ENCODE results near the gene ZDHHC8.
A peak's percentile ranks its signal among the peaks of the same experiment; 100 is the strongest.
"Not testable (repeated sequence)": the region's sequence is repeated elsewhere in the genome, so short reads cannot be mapped to it uniquely, and the experiment has no call there.

ZDHHC8 gene

DNA sequence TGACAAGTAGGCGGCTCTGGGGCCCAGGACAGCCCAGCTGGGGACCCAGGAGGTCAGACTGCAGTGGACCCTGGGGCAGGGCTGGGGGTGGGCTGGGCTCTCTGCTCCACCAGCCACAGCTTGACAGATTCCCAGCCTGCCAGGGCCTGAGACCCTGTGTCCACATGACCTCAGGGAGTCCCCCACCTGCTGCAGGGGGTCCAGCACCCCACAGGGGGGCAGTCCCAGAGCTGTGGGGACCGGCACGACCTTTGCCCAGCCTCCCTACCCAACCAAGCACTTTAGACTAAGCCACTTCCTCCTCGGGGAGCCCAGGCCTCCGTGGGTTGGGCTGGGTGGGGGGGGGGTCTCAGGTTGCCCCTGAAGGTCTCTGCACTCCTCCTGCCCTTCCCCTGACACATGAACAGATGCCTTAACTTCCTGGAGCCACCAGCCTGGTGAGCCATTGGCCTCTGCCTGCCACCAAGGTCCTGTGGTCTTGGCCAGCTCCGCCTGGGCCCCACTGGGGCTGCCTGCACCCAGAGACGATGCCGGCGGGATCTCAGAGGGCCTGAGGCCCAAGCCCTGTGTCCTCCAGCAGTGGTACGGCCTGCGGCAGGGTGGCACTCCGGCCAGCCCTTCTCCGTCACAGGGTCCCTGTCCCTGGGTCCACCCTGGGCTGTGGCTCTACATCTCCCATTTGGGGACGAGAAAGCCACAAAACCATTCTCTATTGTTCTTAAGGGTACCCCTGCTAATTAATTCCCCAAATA, 15.8 kb downstream of the ZDHHC8 start:
- DNase-seq, result no peak

DNA sequence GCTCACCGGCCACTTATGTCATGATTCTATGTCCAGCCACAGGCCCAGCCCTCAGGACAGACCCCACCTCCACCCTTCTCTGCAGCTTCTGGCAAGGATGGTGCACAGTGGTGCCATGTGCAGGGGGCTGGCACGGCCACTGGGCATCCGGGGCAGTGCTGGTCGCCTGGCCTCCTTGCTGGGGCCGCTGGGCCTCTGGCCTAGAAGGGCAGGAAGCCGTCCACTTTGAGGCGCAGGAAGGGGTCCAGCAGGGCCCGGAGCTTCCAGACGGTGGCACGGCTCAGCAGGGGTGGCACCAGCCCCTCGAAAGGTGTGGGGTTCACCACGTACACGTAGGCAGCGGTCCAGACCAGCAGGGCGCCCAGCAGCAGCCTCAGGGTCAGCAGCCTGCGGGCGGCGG, 16.8 kb downstream of the ZDHHC8 start:
- DNase-seq, result no peak

DNA sequence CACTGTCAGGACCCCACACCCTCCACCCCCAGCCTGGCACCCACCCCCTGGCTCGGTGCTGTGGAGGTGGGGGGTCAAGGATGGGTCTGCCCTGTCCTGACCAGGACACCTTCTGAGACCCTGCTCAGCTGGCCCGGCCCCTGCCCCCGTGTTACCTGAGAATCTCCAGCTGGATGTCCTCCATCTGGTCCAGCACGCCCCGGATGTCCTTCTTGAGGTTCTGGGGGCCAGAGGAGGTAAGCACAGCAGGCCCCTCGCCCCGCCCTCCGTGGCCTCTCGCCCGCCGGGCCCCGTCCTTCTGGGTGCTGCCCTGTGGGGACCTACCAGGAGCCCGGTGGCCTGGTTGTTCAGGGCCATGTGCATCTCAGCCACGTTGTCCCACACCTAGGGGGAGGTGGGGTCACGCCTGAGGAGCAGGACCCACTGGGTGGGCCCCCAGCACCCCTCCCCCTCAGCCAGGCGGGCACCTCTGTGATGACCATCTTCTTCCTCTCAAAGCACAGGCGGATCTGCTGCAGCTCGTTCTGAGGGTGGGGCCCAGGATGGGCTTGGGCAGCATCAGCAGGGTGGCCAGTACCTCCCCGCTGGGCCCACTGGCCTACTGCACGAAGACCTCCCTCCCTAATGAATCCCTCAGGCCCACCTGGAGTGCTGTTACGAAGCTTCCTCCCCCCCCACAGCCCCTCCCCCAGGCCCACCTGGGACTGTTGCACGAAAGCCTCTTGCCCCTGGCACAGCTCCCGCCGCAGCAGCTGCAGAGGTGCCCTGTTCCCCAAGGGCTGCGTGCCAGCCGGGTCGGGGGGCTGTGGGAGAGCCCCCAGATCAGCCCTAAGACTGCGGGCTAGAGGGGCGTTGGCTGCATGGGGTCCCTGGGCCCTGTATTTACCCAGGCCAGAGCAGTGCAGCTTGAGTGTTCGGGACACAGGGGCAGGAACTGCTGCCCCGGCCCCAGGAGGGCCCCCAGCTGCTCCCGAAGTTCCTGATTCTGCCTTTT, 17.9 kb downstream of the ZDHHC8 start:
- DNase-seq, result no peak

GRCh38 chr22:20150381-20151275, 19.0 kb downstream of the ZDHHC8 start, which contains the start of gene CCDC188:
TSS of gene CCDC188 (minus strand) at chr22:20151055. CDS start at chr22:20150986, 69 bp downstream.
- no peak for DNase-seq

DNA sequence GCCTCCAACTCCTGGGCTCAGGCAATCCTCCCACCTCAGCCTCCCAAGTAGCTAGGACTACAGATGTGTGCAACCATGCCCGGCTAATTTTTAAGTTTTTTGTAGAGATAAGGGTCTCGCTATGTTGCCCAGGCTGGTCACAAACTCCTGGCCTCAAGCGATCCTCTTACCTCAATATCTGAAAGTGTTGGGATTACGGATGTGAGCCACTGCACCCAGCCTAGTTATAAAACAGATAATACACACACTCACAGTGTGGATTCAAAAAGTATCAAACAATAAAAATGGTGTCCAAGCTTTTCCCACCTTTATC, 19.6 kb downstream of the ZDHHC8 start:
- DNase-seq, result no peak

GRCh38 chr22:20152464-20152890, 20.9 kb downstream of the ZDHHC8 start:
- no peak for DNase-seq

DNA sequence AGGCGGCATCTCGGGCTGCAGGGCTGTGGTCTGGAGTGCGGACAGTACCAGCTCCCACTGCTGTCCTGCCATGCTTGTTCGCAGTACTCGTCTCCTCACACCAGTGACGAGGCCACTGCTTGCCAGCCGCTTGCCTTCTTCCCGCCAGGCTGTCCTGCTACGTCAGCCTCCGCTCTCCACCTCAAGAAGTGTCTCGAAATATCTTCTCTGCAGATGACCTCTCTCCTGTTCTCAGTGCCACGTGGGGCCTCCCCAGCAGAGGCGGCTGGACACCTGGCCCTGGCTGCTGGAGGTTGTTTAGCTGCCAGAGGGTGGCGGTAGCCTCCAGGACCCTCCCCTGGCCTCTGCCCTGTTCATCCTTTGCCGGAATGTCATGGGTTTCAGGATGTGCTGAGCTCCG, 22.3 kb downstream of the ZDHHC8 start:
- no peak for DNase-seq

GRCh38 chr22:20154602-20155187, 23.1 kb downstream of the ZDHHC8 start:
- DNase-seq, result no peak

DNA sequence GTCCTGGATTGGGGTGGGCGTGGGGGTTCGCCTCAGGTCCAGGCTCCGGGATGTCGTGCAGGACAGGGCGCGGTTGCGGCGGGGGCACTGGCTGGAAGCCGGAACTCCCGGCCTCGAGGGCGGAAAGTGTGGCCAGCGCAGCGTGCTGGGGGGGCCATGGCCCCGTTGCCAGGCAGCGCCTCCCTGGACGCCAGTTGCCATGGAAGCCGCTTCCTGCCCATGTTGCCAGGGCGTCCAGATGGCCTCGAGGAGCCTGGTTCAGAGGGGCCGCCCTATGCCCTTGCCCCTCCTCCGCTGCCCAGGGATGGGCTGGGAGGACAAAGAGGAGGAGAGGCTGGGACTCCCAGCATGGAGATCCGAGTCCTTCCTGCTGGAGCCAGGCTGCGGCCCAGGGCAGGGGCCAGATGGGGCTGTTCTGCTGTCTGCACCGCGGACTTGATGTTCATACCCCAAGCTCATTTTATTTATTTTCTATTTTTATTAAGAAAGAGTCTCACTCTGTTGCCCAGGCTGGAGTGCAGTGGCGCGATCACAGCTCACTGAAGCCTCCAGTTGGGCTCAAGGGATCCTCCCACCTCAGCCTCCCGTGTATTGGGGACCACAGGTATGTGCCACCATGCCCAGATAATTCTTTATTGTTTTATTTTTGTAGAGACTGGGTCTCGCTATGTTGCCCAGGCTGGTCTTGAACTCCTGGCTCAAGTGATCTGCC, 23.9 kb downstream of the ZDHHC8 start:
- DNase-seq, result peak; percentile 15

DNA sequence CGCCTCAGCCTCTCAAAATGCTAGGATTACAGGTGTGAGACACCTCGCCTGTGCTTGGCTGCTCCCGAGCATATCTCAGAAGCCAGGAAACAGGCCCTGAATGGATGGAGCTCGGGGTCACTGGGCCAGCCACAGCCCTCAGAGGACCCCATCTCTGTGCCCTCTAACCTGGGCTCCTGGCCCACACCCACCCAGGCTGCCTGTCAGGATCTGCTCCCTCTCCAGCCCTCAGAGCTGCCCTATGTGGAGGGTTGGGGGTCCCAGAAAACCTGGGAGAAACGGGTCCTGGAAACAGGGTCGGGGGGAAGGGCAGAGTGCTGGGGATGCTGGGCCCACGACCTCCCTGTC, 24.4 kb downstream of the ZDHHC8 start:
- DNase-seq, result no peak

- DNase-seq, result peak; percentile 31
Observed at GRCh38 chr22:20156611-20157429, 25.2 kb downstream of the ZDHHC8 start.

DNA sequence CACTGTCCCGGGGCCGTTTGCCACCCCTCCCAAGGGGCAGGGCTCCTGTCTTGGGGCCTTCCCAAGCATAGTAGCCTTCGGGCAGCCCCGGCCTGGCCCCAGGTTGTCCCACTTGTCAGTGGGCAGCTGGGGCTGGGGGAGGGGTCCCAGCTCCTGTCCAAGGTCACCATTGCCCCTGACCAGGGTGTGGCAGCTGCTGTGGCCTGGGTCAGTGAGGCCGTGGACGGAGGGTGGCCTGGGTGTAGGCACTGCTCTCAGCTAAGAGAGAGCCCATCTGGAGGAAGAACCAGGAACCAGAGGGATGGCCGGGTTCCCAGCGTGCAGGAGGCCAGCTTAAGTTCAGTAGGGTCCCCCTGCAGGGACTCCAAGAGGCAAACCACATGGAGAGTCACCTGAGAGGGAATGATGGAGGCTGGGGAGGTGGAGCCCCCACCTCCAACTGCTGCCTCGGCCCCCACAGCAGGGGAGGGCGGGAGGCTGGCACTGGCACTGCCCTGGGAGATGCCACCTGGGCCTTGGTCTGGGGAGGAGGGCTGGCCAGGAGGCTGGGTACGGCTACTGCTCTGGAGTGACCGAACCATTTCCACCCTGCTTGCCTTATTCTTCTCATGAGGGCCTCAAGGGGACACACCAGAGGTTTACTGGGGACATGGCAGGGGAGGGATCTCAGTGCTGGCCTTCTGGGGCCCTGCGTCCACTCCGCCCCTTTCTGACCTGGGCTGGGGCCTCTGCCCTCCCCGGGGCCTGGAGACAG, 26.0 kb downstream of the ZDHHC8 start:
- DNase-seq, result no peak

DNA sequence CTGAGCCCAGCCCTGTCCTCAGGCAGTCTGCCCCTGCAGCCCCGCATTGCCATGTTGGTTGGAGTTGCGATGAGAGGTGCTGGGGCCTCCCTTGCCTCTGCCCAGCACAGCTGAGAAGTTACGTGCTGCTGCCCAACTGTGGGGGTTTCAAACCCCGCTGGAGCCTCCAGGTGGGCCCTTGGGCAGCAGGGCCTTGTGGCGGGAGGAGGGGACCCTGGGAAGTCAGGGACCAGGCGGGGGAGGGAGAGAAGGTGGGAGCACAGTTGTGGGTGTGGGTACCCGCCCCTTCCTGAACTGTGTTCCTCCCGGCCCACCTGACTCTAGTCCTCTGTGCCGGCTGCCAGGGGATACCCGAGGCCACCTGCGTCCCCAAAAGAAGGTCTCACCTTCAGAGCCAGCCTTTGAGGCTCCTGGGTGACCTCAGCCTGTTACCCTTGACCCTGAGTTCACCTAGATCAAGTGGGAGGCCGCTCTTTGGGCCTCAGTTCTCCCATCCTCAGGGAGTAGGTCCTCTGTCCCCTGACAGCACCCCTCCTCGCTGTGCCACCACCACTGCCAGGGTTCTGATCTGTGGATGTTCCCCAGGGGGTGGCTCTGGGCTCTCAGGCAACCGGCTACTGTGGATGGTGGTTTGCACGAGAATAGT, 26.9 kb downstream of the ZDHHC8 start:
- DNase-seq, result no peak

DNA sequence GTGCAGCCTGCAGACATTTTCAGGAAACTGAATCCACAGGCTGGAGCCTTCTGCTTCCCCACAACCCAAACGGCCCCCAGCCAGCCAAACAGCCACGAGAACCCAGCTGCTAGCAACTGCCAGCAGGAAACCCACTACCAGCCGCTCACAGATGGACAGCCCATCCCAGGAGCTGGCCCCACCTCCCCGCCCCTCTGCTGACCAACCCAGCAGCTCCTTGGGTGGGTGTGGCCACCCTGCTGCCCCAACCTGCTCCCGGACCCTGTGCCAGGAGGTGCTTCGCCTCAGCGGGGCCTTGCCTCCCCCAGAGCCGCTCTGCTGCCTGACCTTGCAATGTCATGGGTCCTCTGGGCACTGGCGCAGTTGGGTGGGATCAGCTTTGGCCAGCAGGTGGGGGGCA, 27.5 kb downstream of the ZDHHC8 start:
- no peak for DNase-seq

- not testable (repeated sequence) for DNase-seq
Observed at GRCh38 chr22:20159531-20159930, 27.9 kb downstream of the ZDHHC8 start.

- no peak for DNase-seq
Observed at GRCh38 chr22:20160041-20160440, 28.4 kb downstream of the ZDHHC8 start.

DNA sequence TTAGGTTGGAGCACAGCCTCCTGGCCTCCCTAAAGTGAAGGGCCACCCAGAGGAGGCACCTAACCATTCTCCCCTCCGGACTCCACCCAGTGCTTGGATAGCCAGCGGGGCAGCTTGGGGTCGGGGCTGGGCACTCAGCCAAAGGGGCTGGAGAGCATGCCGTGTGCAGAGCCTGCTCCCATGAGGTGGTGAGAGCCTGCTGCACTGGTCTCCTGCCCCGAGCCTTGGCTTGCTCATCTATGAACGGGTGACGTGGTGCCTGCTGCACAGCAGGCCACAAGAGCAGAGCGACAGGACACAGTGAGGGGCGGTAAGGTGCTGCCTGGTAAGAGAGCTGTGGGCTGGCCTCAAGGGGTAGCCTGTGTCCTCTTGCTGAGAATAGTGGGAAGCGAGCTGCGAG, 33.3 kb downstream of the ZDHHC8 start:
- DNase-seq, result no peak

GRCh38 chr22:20165421-20165820, 33.8 kb downstream of the ZDHHC8 start:
- no peak for DNase-seq

DNA sequence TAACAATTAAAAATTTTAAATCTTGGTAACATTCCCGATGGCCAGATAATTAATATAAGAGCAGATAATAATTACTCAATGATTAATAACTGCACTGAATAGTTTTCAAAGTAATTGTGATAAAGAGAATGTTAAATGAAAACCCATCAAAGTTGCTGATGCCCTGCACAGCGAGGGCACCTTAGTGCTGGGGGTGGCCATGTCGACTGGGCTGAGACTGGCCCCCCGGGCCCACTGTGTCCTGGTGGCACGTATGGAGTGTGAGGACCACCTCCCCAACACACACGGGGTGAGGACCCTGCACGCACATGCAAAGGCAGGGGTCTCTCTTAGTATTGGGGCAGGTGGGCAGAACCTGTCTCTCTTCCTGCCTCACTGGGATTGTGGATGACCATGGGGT, 34.3 kb downstream of the ZDHHC8 start:
- DNase-seq, result no peak

GRCh38 chr22:20166703-20167102, 35.1 kb downstream of the ZDHHC8 start:
- no peak for DNase-seq
